Measurements from ENCODE around the gene PTPRG. TPM values are rescaled to one million over a fixed set of nuclear protein-coding genes. Genes with fewer than 3 reads are reported as not detected.
"Not testable (repeated sequence)": the region's sequence is repeated elsewhere in the genome, so short reads cannot be mapped to it uniquely, and the experiment has no call there.

The PTPRG gene
- total RNA-seq, 2 donors from 2014 or later, result 0.31 to 1.3 TPM

GRCh38 chr3:61702453-61702852 is 141.1 kb downstream of the PTPRG start:
- H3K27me3 Mint-ChIP-seq (ENCODE audit: low read depth), result no peaks in the 10 kb centered on the region
- no peaks in the 10 kb centered on the region for H3K36me3 Mint-ChIP-seq (ENCODE audit: insufficient read depth in 2 of 2)
- H3K4me1 Mint-ChIP-seq (ENCODE audit: low read depth), result no peaks in the 10 kb centered on the region
- H3K27ac Mint-ChIP-seq, result no peak overlapping the region
- peaks cover 0 to 2% of the 10 kb centered on the region in 2 donors for H3K9me3 Mint-ChIP-seq
- ATAC-seq (replicated peaks in 1 of 2) (no peak), DNase-seq (no peak)
- H3K4me3 Mint-ChIP-seq, result no peak overlapping the region

GRCh38 chr3:61704807-61705206 is 143.4 kb downstream of the PTPRG start:
- Mint-ChIP-seq H3K4me1 (ENCODE audit: low read depth) (no peaks in the 10 kb centered on the region), H3K9me3 (no peaks in the 10 kb centered on the region), H3K36me3 (ENCODE audit: insufficient read depth in 2 of 2) (no peaks in the 10 kb centered on the region), H3K27ac (no peak overlapping the region), H3K4me3 (no peak overlapping the region), H3K27me3 (ENCODE audit: low read depth) (no peaks in the 10 kb centered on the region)
- DNase-seq (no peak), ATAC-seq (replicated peaks in 1 of 2) (no peak)

GRCh38 chr3:61707492-61707891 is 146.1 kb downstream of the PTPRG start:
- Mint-ChIP-seq H3K36me3 (ENCODE audit: insufficient read depth in 2 of 2) (no peaks in the 10 kb centered on the region), H3K4me1 (ENCODE audit: low read depth) (no peaks in the 10 kb centered on the region), H3K4me3 (no peak overlapping the region), H3K27ac (no peak overlapping the region), H3K9me3 (peaks cover under 1 to 3% of the 10 kb centered on the region in 2 donors), H3K27me3 (ENCODE audit: low read depth) (no peaks in the 10 kb centered on the region)
- DNase-seq (no peak), ATAC-seq (replicated peaks in 1 of 2) (no peak)

- not testable (repeated sequence) for H3K27me3 Mint-ChIP-seq (ENCODE audit: low read depth); H3K9me3 Mint-ChIP-seq; H3K4me1 Mint-ChIP-seq (ENCODE audit: low read depth); H3K36me3 Mint-ChIP-seq (ENCODE audit: insufficient read depth in 2 of 2); H3K4me3 Mint-ChIP-seq; ATAC-seq (replicated peaks in 1 of 2); H3K27ac Mint-ChIP-seq; DNase-seq
These were observed 149.5 kb downstream of the PTPRG start for GRCh38 chr3:61710920-61711319.

- H3K36me3 Mint-ChIP-seq (ENCODE audit: insufficient read depth in 2 of 2), result no peaks in the 10 kb centered on the region
- H3K9me3 Mint-ChIP-seq, result peaks cover 2 to 3% of the 10 kb centered on the region in 2 donors
These were observed 152.9 kb downstream of the PTPRG start for GRCh38 chr3:61714225-61714624.

GRCh38 chr3:61715886-61716527 is 154.6 kb downstream of the PTPRG start:
- H3K27ac Mint-ChIP-seq, result no peak overlapping the region
- no peak overlapping the region for H3K4me3 Mint-ChIP-seq
- H3K27me3 Mint-ChIP-seq (ENCODE audit: low read depth), result no peaks in the 10 kb centered on the region
- H3K4me1 Mint-ChIP-seq (ENCODE audit: low read depth), result no peaks in the 10 kb centered on the region
- no peaks in the 10 kb centered on the region for H3K36me3 Mint-ChIP-seq (ENCODE audit: insufficient read depth in 2 of 2)
- no peak for ATAC-seq (replicated peaks in 1 of 2)
- H3K9me3 Mint-ChIP-seq, result peaks cover under 1 to 2% of the 10 kb centered on the region in 2 donors
- no peak for DNase-seq

More at GRCh38 chr3:61714225-61714624, 152.9 kb downstream of the PTPRG start:
- Mint-ChIP-seq H3K27ac (no peak overlapping the region), H3K27me3 (ENCODE audit: low read depth) (no peaks in the 10 kb centered on the region), H3K4me3 (no peak overlapping the region), H3K4me1 (ENCODE audit: low read depth) (no peaks in the 10 kb centered on the region)
- no peak for DNase-seq
- no peak for ATAC-seq (replicated peaks in 1 of 2)

GRCh38 chr3:61716693-61717092 is 155.3 kb downstream of the PTPRG start:
- not testable (repeated sequence) for H3K27me3 Mint-ChIP-seq (ENCODE audit: low read depth); H3K4me3 Mint-ChIP-seq; H3K36me3 Mint-ChIP-seq (ENCODE audit: insufficient read depth in 2 of 2); H3K4me1 Mint-ChIP-seq (ENCODE audit: low read depth); H3K9me3 Mint-ChIP-seq; ATAC-seq (replicated peaks in 1 of 2); DNase-seq; H3K27ac Mint-ChIP-seq

GRCh38 chr3:61718565-61718964 is 157.2 kb downstream of the PTPRG start:
- no peaks in the 10 kb centered on the region for H3K36me3 Mint-ChIP-seq (ENCODE audit: insufficient read depth in 2 of 2)
- no peak overlapping the region for H3K4me3 Mint-ChIP-seq
- DNase-seq, result no peak
- no peaks in the 10 kb centered on the region for H3K27me3 Mint-ChIP-seq (ENCODE audit: low read depth)
- ATAC-seq (replicated peaks in 1 of 2), result no peak
- no peaks in the 10 kb centered on the region for H3K4me1 Mint-ChIP-seq (ENCODE audit: low read depth)
- no peak overlapping the region for H3K27ac Mint-ChIP-seq
- H3K9me3 Mint-ChIP-seq, result no peaks in the 10 kb centered on the region

- ATAC-seq (replicated peaks in 1 of 2), result no peak
These were observed 158.1 kb downstream of the PTPRG start for GRCh38 chr3:61719278-61719977.

GRCh38 chr3:61723038-61723437 is 161.7 kb downstream of the PTPRG start:
- ATAC-seq (replicated peaks in 1 of 2) (no peak), DNase-seq (no peak)
- Mint-ChIP-seq H3K4me1 (ENCODE audit: low read depth) (no peaks in the 10 kb centered on the region), H3K27ac (no peak overlapping the region), H3K4me3 (no peak overlapping the region), H3K36me3 (ENCODE audit: insufficient read depth in 2 of 2) (no peaks in the 10 kb centered on the region), H3K9me3 (no peaks in the 10 kb centered on the region), H3K27me3 (ENCODE audit: low read depth) (no peaks in the 10 kb centered on the region)

More at GRCh38 chr3:61719278-61719977, 158.1 kb downstream of the PTPRG start:
- Mint-ChIP-seq H3K9me3 (no peaks in the 10 kb centered on the region), H3K27ac (no peak overlapping the region), H3K27me3 (ENCODE audit: low read depth) (no peaks in the 10 kb centered on the region), H3K4me3 (no peak overlapping the region), H3K4me1 (ENCODE audit: low read depth) (no peaks in the 10 kb centered on the region), H3K36me3 (ENCODE audit: insufficient read depth in 2 of 2) (no peaks in the 10 kb centered on the region)
- DNase-seq, result no peak

GRCh38 chr3:61724183-61724582 is 162.8 kb downstream of the PTPRG start:
- Mint-ChIP-seq H3K4me3 (no peak overlapping the region), H3K27ac (no peak overlapping the region), H3K4me1 (ENCODE audit: low read depth) (no peaks in the 10 kb centered on the region), H3K36me3 (ENCODE audit: insufficient read depth in 2 of 2) (no peaks in the 10 kb centered on the region), H3K27me3 (ENCODE audit: low read depth) (no peaks in the 10 kb centered on the region), H3K9me3 (no peaks in the 10 kb centered on the region)
- DNase-seq (no peak), ATAC-seq (replicated peaks in 1 of 2) (no peak)

GRCh38 chr3:61724801-61725200 is 163.4 kb downstream of the PTPRG start:
- Mint-ChIP-seq H3K4me3 (no peak overlapping the region), H3K4me1 (ENCODE audit: low read depth) (no peaks in the 10 kb centered on the region), H3K27me3 (ENCODE audit: low read depth) (no peaks in the 10 kb centered on the region), H3K27ac (no peak overlapping the region), H3K36me3 (ENCODE audit: insufficient read depth in 2 of 2) (no peaks in the 10 kb centered on the region), H3K9me3 (no peaks in the 10 kb centered on the region)
- ATAC-seq (replicated peaks in 1 of 2) (no peak), DNase-seq (no peak)

GRCh38 chr3:61725851-61726333 is 164.5 kb downstream of the PTPRG start:
- H3K27ac Mint-ChIP-seq, result no peak overlapping the region
- H3K9me3 Mint-ChIP-seq, result no peaks in the 10 kb centered on the region
- H3K36me3 Mint-ChIP-seq (ENCODE audit: insufficient read depth in 2 of 2), result no peaks in the 10 kb centered on the region
- ATAC-seq (replicated peaks in 1 of 2) (no peak), DNase-seq (no peak)
- H3K4me3 Mint-ChIP-seq, result no peak overlapping the region
- no peaks in the 10 kb centered on the region for H3K27me3 Mint-ChIP-seq (ENCODE audit: low read depth)
- H3K4me1 Mint-ChIP-seq (ENCODE audit: low read depth), result no peaks in the 10 kb centered on the region

Data from activated T-cell treated with anti-CD3 and anti-CD28 coated beads, Interleukin-2, amount 50 U/mL, for 72 hours (primary cell).